ENCODE data around the gene ULBP3.

GRCh38 chr6:150118627-150119026 is 49.7 kb upstream of the ULBP3 start:
- TF ChIP-seq POLR2A (IDR thresholded peaks at IDR 0.05; ENCODE audit: low read length), result no peak
- TF ChIP-seq GATA1 (IDR thresholded peaks at IDR 0.05; ENCODE audit: low read depth, low read length), result no peak

Measured in erythroblast (primary cell).